Activated CD8-positive, alpha-beta memory T cell treated with anti-CD3 and anti-CD28 coated beads, Interleukin-2, amount 10 ng/mL, durations not matched to agents 7 days and 5 days (primary cell): ENCODE results near the gene ST3GAL5. TPM values are rescaled to one million over a fixed set of nuclear protein-coding genes. Genes with fewer than 3 reads are reported as not detected.

Experiments used
- ATAC-seq: fragments of 150-1000 bp; cut with Tn5 transposase; one replicate; pipeline ENCODE4 v1.10.0; 2021; ENCODE audit warnings: moderate library complexity
- CTCF ChIA-PET: fragments of 350-600 bp; sonication (Branson Sonifier 250); formaldehyde crosslinking; loops from one replicate; lab custom pipeline; 2021; ENCODE audit warnings: antibody characterized with exemption; lab: Charles Lee
- DNase-seq: peaks from one replicate; pipeline ENCODE4 v3.0.0-alpha.2; 2020
- H3K27ac Mint-ChIP-seq: one replicate; pipeline ENCODE4 v1.8.0; 2021; ENCODE audit warnings: mild to moderate bottlenecking, mixed read lengths
- H3K27me3 Mint-ChIP-seq: one replicate; pipeline ENCODE4 v1.8.0; 2021; ENCODE audit warnings: mixed read lengths
- H3K36me3 Mint-ChIP-seq: one replicate; pipeline ENCODE4 v1.8.0; 2021; ENCODE audit warnings: mild to moderate bottlenecking, mixed read lengths
- H3K4me1 Mint-ChIP-seq: one replicate; pipeline ENCODE4 v1.8.0; 2021; ENCODE audit warnings: mixed read lengths
- H3K4me3 Mint-ChIP-seq: one replicate; pipeline ENCODE4 v1.8.0; 2021; ENCODE audit warnings: mild to moderate bottlenecking, moderate library complexity, mixed read lengths
- H3K9me3 Mint-ChIP-seq: one replicate; pipeline ENCODE4 v1.8.0; 2022; ENCODE audit warnings: low read depth, mixed read lengths
- total RNA-seq, 2 experiments: library from RNA; stranded (reverse); gene quantifications; one replicate each; pipeline ENCODE4 v1.2.3, GENCODE V29; 2021

ST3GAL5 gene
- total RNA-seq, 2 experiments from 2014 or later = 73.9 to 74.0 TPM

GRCh38 chr2:85813211-85813981 is 75.4 kb downstream of the ST3GAL5 start:
- ATAC-seq (no peak), DNase-seq (peak; percentile 30)
- no peaks in the 10 kb centered on the region for H3K9me3 Mint-ChIP-seq
- no peak overlapping the region for H3K4me3 Mint-ChIP-seq
- CTCF ChIA-PET = interaction anchor here (0.6 to 7.6 kb wide), 48 partner anchors 8 to 395 kb away, joined by 3 to 130 read pairs (median 4); partner anchors contain the start of genes ATOH8, SH2D6 and USP39
- peaks cover 23% of the 10 kb centered on the region for H3K27me3 Mint-ChIP-seq
- no peaks in the 10 kb centered on the region for H3K36me3 Mint-ChIP-seq
- H3K27ac Mint-ChIP-seq = no peak overlapping the region
- H3K4me1 Mint-ChIP-seq = no peaks in the 10 kb centered on the region

- H3K9me3 Mint-ChIP-seq = no peaks in the 10 kb centered on the region
Observed at GRCh38 chr2:85812094-85812735, 76.6 kb downstream of the ST3GAL5 start.

GRCh38 chr2:85811180-85812093 is 77.4 kb downstream of the ST3GAL5 start:
- DNase-seq = peak; percentile 33
- H3K4me1 Mint-ChIP-seq = no peaks in the 10 kb centered on the region
- peaks cover 20% of the 10 kb centered on the region for H3K27me3 Mint-ChIP-seq
- H3K27ac Mint-ChIP-seq = no peak overlapping the region
- H3K9me3 Mint-ChIP-seq = no peaks in the 10 kb centered on the region
- CTCF ChIA-PET = interaction anchor here (0.9 to 7.6 kb wide), 10 partner anchors 10 to 266 kb away, joined by 3 to 130 read pairs (median 6); partner anchors contain the start of gene ATOH8
- no peak for ATAC-seq
- no peak overlapping the region for H3K4me3 Mint-ChIP-seq
- H3K36me3 Mint-ChIP-seq = no peaks in the 10 kb centered on the region

More at GRCh38 chr2:85812094-85812735, 76.6 kb downstream of the ST3GAL5 start:
- Mint-ChIP-seq H3K4me1 (no peaks in the 10 kb centered on the region), H3K27ac (no peak overlapping the region), H3K36me3 (no peaks in the 10 kb centered on the region), H3K27me3 (peaks cover 16% of the 10 kb centered on the region), H3K4me3 (no peak overlapping the region)
- ATAC-seq (no peak), DNase-seq (peak; percentile 31)
- CTCF ChIA-PET = interaction anchor here (0.9 to 7.6 kb wide), 10 partner anchors 9 to 265 kb away, joined by 3 to 130 read pairs (median 6); partner anchors contain the start of gene ATOH8

GRCh38 chr2:85810371-85811179 is 78.2 kb downstream of the ST3GAL5 start:
- CTCF ChIA-PET = interaction anchor here (1.1 to 7.6 kb wide), 4 partner anchors 11 to 103 kb away, joined by 3 to 130 read pairs (median 48); partner anchors contain the start of gene ATOH8
- peaks cover 18% of the 10 kb centered on the region for H3K27me3 Mint-ChIP-seq
- peaks cover 1% of the 10 kb centered on the region for H3K4me1 Mint-ChIP-seq
- peak; percentile 39 for DNase-seq
- H3K36me3 Mint-ChIP-seq = no peaks in the 10 kb centered on the region
- no peak overlapping the region for H3K4me3 Mint-ChIP-seq
- ATAC-seq = no peak
- no peaks in the 10 kb centered on the region for H3K9me3 Mint-ChIP-seq
- no peak overlapping the region for H3K27ac Mint-ChIP-seq

GRCh38 chr2:85807756-85808155 is 81.0 kb downstream of the ST3GAL5 start:
- peak; percentile 37 for DNase-seq
- no peak overlapping the region for H3K27ac Mint-ChIP-seq
- H3K9me3 Mint-ChIP-seq = no peaks in the 10 kb centered on the region
- no peak for ATAC-seq
- H3K36me3 Mint-ChIP-seq = no peaks in the 10 kb centered on the region
- peaks cover 8% of the 10 kb centered on the region for H3K4me1 Mint-ChIP-seq
- CTCF ChIA-PET = interaction anchor here (1.3 kb wide), 1 partner anchor 171 kb away, joined by 5 read pairs; no protein-coding TSS in a partner anchor
- H3K4me3 Mint-ChIP-seq = no peak overlapping the region
- peaks cover 22% of the 10 kb centered on the region for H3K27me3 Mint-ChIP-seq

- Mint-ChIP-seq H3K36me3 (no peaks in the 10 kb centered on the region), H3K9me3 (no peaks in the 10 kb centered on the region), H3K4me3 (no peak overlapping the region), H3K4me1 (peaks cover 8% of the 10 kb centered on the region), H3K27me3 (peaks cover 25% of the 10 kb centered on the region), H3K27ac (no peak overlapping the region)
- peak; percentile 31 for DNase-seq
- CTCF ChIA-PET = interaction anchor here (1.0 to 2.5 kb wide), 4 partner anchors 8 to 77 kb away, joined by 3 to 9 read pairs (median 4); no protein-coding TSS in a partner anchor
- no peak for ATAC-seq
Observed at GRCh38 chr2:85806358-85807118, 82.3 kb downstream of the ST3GAL5 start.

- peak; percentile 58 for DNase-seq
- peak; percentile 51 for ATAC-seq
- Mint-ChIP-seq H3K36me3 (no peaks in the 10 kb centered on the region), H3K4me1 (peaks cover 8% of the 10 kb centered on the region), H3K4me3 (no peak overlapping the region), H3K27me3 (peaks cover 23% of the 10 kb centered on the region), H3K9me3 (no peaks in the 10 kb centered on the region), H3K27ac (no peak overlapping the region)
- CTCF ChIA-PET = interaction anchor here (0.6 to 2.6 kb wide), 6 partner anchors 10 to 130 kb away, joined by 3 to 12 read pairs (median 4); partner anchors contain the start of gene ATOH8
Observed at GRCh38 chr2:85804583-85804982, 84.2 kb downstream of the ST3GAL5 start.

GRCh38 chr2:85803704-85804425 is 84.9 kb downstream of the ST3GAL5 start:
- Mint-ChIP-seq H3K9me3 (no peaks in the 10 kb centered on the region), H3K27ac (no peak overlapping the region), H3K27me3 (peaks cover 28% of the 10 kb centered on the region), H3K36me3 (no peaks in the 10 kb centered on the region), H3K4me3 (no peak overlapping the region), H3K4me1 (peaks cover 8% of the 10 kb centered on the region)
- CTCF ChIA-PET = interaction anchor here (0.6 to 5.0 kb wide), 8 partner anchors 9 to 129 kb away, joined by 3 to 17 read pairs (median 4); partner anchors contain the start of gene ATOH8
- no peak for ATAC-seq
- no peak for DNase-seq

- DNase-seq (no peak), ATAC-seq (no peak)
- H3K27me3 Mint-ChIP-seq = peaks cover 36% of the 10 kb centered on the region
- peaks cover 8% of the 10 kb centered on the region for H3K4me1 Mint-ChIP-seq
- H3K36me3 Mint-ChIP-seq = no peaks in the 10 kb centered on the region
- no peak overlapping the region for H3K27ac Mint-ChIP-seq
- CTCF ChIA-PET = interaction anchor here (0.7 to 5.0 kb wide), 8 partner anchors 8 to 761 kb away, joined by 3 to 17 read pairs (median 4); partner anchors contain the start of gene CHMP3
- no peak overlapping the region for H3K4me3 Mint-ChIP-seq
- no peaks in the 10 kb centered on the region for H3K9me3 Mint-ChIP-seq
Observed at GRCh38 chr2:85802354-85803103, 86.3 kb downstream of the ST3GAL5 start.

GRCh38 chr2:85801871-85802270 is 86.9 kb downstream of the ST3GAL5 start:
- Mint-ChIP-seq H3K9me3 (no peaks in the 10 kb centered on the region), H3K27ac (no peak overlapping the region), H3K4me1 (peaks cover 8% of the 10 kb centered on the region), H3K4me3 (no peak overlapping the region), H3K36me3 (no peaks in the 10 kb centered on the region), H3K27me3 (peaks cover 38% of the 10 kb centered on the region)
- CTCF ChIA-PET = interaction anchor here (0.6 to 5.0 kb wide), 4 partner anchors 13 to 75 kb away, joined by 3 to 17 read pairs (median 8); no protein-coding TSS in a partner anchor
- DNase-seq (no peak), ATAC-seq (no peak)
